Measurements from ENCODE around the gene SUPT20H. TPM values are rescaled to one million over a fixed set of nuclear protein-coding genes. Genes with fewer than 3 reads are reported as not detected.

Gene SUPT20H
- total RNA-seq, 1 experiment from 2014 or later = 77.5 TPM

DNA sequence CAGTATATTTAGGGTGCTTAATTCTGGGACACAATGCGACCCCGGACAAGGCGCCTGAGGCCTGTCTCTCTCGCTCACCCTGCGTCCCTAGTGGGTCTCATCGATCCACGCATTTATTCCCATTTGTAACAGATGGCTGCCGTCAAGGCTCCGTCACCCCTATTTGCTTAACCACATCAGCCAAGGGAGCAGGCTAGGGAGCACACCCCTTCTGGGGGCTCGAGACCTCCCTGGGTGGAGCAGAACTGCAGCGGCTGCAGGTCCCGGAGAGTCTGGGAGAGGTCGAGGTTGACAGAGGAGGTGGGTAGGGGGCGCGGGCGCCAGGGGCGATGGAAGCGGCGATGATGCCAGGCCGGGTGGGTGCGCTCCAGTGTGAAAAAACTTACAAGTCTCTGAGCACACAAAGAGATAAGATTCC lies 60.9 kb downstream of the SUPT20H start:
- ChIA-PET POLR2A (no interaction called here), CTCF (interaction anchor here (0.9 kb wide), 1 partner anchor 17 kb away, joined by 3 read pairs; no protein-coding TSS in a partner anchor)
- peaks cover 11% of the 10 kb centered on the region for H3K4me1 Mint-ChIP-seq (ENCODE audit: low read depth, unreplicated experiment)
- Histone ChIP-seq H3K4me3 (ENCODE audit: low read depth, low read length) (peak overlapping the region; percentile 76), H3K9me3 (no peaks in the 10 kb centered on the region), H3K4me1 (peaks cover 7% of the 10 kb centered on the region; the same call in 1 of the 2 replicates), H3K36me3 (ENCODE audit: control insufficient read depth, insufficient read depth, low read length) (0 out of 2 replicates have a peak, but pooled peaks cover 1% of the 10 kb centered on the region), H3K27me3 (replicated peaks; ENCODE audit: control insufficient read depth, insufficient read depth, low read length) (no peaks in the 10 kb centered on the region)
- peak; percentile 38 to 44 for DNase-seq
- H3K9me3 Mint-ChIP-seq (ENCODE audit: unreplicated experiment) = no peaks in the 10 kb centered on the region
- TF ChIP-seq CTCF (IDR thresholded peaks at IDR 0.05; ENCODE audit: insufficient read depth in 1 of 2, low read depth in 1 of 2, low read length in 1 of 2, severe bottlenecking in 1 of 2, unreplicated experiment in 1 of 2) = peak in 1 of 2 experiments; percentile 9
- no TSS peak for BruUV-seq (replicated peaks)
- peak overlapping the region; percentile 98 for H3K27ac Mint-ChIP-seq (ENCODE audit: unreplicated experiment)
- peaks cover 70% of the 10 kb centered on the region for H3K36me3 Mint-ChIP-seq (ENCODE audit: insufficient read depth, unreplicated experiment)
- H3K27me3 Mint-ChIP-seq (ENCODE audit: insufficient read depth, unreplicated experiment) = no peaks in the 10 kb centered on the region
- intact Hi-C loops (cut with micrococcal nuclease; ENCODE audit: unreplicated experiment) = loop anchor here (1.0 kb wide), 1 partner anchor 179 kb away; the partner anchor contains the start of gene RFXAP
- H3K4me3 Mint-ChIP-seq (ENCODE audit: unreplicated experiment) = peak overlapping the region; percentile 90

GRCh38 chr13:36997716-36998427 lies 61.6 kb downstream of the SUPT20H start:
- peaks cover 70% of the 10 kb centered on the region for H3K36me3 Mint-ChIP-seq (ENCODE audit: insufficient read depth, unreplicated experiment)
- ChIA-PET POLR2A (no interaction called here), CTCF (interaction anchor here (0.9 kb wide), 1 partner anchor 17 kb away, joined by 3 read pairs; no protein-coding TSS in a partner anchor)
- Histone ChIP-seq H3K4me3 (ENCODE audit: low read depth, low read length) (peak overlapping the region; percentile 76), H3K4me1 (peaks cover 7% of the 10 kb centered on the region; the same call in 1 of the 2 replicates), H3K9me3 (no peaks in the 10 kb centered on the region), H3K36me3 (ENCODE audit: control insufficient read depth, insufficient read depth, low read length) (peaks cover 3% of the 10 kb centered on the region), H3K27me3 (replicated peaks; ENCODE audit: control insufficient read depth, insufficient read depth, low read length) (no peaks in the 10 kb centered on the region)
- TF ChIP-seq CTCF (IDR thresholded peaks at IDR 0.05; ENCODE audit: insufficient read depth in 1 of 2, low read depth in 1 of 2, low read length in 1 of 2, severe bottlenecking in 1 of 2, unreplicated experiment in 1 of 2) = no peak
- H3K9me3 Mint-ChIP-seq (ENCODE audit: unreplicated experiment) = no peaks in the 10 kb centered on the region
- peak overlapping the region; percentile 98 for H3K27ac Mint-ChIP-seq (ENCODE audit: unreplicated experiment)
- intact Hi-C loops (cut with micrococcal nuclease; ENCODE audit: unreplicated experiment) = no loop called here
- H3K27me3 Mint-ChIP-seq (ENCODE audit: insufficient read depth, unreplicated experiment) = no peaks in the 10 kb centered on the region
- DNase-seq = no peak
- BruUV-seq (replicated peaks) = TSS peak; percentile 17
- peaks cover 11% of the 10 kb centered on the region for H3K4me1 Mint-ChIP-seq (ENCODE audit: low read depth, unreplicated experiment)
- H3K4me3 Mint-ChIP-seq (ENCODE audit: unreplicated experiment) = peak overlapping the region; percentile 90

- no peaks in the 10 kb centered on the region for H3K9me3 ChIP-seq
- no peak for TF ChIP-seq CTCF (IDR thresholded peaks at IDR 0.05; ENCODE audit: insufficient read depth in 1 of 2, low read depth in 1 of 2, low read length in 1 of 2, severe bottlenecking in 1 of 2, unreplicated experiment in 1 of 2)
- H3K36me3 ChIP-seq (ENCODE audit: control insufficient read depth, insufficient read depth, low read length) = peaks cover 7% of the 10 kb centered on the region
- H3K4me1 Mint-ChIP-seq (ENCODE audit: low read depth, unreplicated experiment) = peaks cover 3% of the 10 kb centered on the region
- H3K9me3 Mint-ChIP-seq (ENCODE audit: unreplicated experiment) = no peaks in the 10 kb centered on the region
- H3K27me3 Mint-ChIP-seq (ENCODE audit: insufficient read depth, unreplicated experiment) = no peaks in the 10 kb centered on the region
- H3K27ac Mint-ChIP-seq (ENCODE audit: unreplicated experiment) = no peak overlapping the region
- H3K4me1 ChIP-seq = no peaks in the 10 kb centered on the region
- no TSS peak for BruUV-seq (replicated peaks)
- no peak overlapping the region for H3K4me3 ChIP-seq (ENCODE audit: low read depth, low read length)
- intact Hi-C loops (cut with micrococcal nuclease; ENCODE audit: unreplicated experiment) = no loop called here
- ChIA-PET POLR2A (interaction anchor here (0.7 kb wide), 1 partner anchor 9 kb away, joined by 3 read pairs; no protein-coding TSS in a partner anchor), CTCF (no interaction called here)
- H3K4me3 Mint-ChIP-seq (ENCODE audit: unreplicated experiment) = no peak overlapping the region
- H3K27me3 ChIP-seq (replicated peaks; ENCODE audit: control insufficient read depth, insufficient read depth, low read length) = no peaks in the 10 kb centered on the region
- no peak for DNase-seq
- peaks cover 69% of the 10 kb centered on the region for H3K36me3 Mint-ChIP-seq (ENCODE audit: insufficient read depth, unreplicated experiment)
Measured at GRCh38 chr13:36992362-36992761, 67.1 kb downstream of the SUPT20H start.

All from Caco-2 (cell line).